Liver (tissue), 3 donors: ENCODE data around the gene TCOF1.
A peak's percentile ranks its signal among the peaks of the same experiment; 100 is the strongest.

Experiments
- CTCF ChIP-seq: fragments of 150-350 bp; IDR thresholded peaks from 2 replicates; pipeline ENCODE4 v1.5.1; 2017; ENCODE audit warnings: improper control_type of control experiment, low read depth, low read length; ENCODE audit not compliant: missing input control
- EGR1 ChIP-seq, 2 donors: IDR thresholded peaks; 2 replicates each; pipeline ENCODE4 v1.6.1; 2016 to 2018; ENCODE audit warnings: antibody characterized with exemption in 2 of 2, low read depth in 2 of 2
- FOXA1 ChIP-seq: IDR thresholded peaks from 2 replicates; pipeline ENCODE4 v1.6.1; 2016; ENCODE audit warnings: antibody characterized with exemption
- GABPA ChIP-seq, 2 donors: IDR thresholded peaks in 1 of 2; conservative IDR thresholded peaks in 1 of 2; 2 replicates each; pipeline ENCODE4 v1.6.1; 2016; ENCODE audit warnings: antibody characterized with exemption in 2 of 2, mild to moderate bottlenecking in 1 of 2, moderate library complexity in 1 of 2
- JUND ChIP-seq, 2 donors: IDR thresholded peaks; 2 replicates each; pipeline ENCODE4 v1.6.1; 2016; ENCODE audit warnings: antibody characterized with exemption in 2 of 2
- NR2F2 ChIP-seq: IDR thresholded peaks from 2 replicates; pipeline ENCODE4 v1.6.1; 2016; ENCODE audit warnings: antibody characterized with exemption
- RAD21 ChIP-seq, 2 donors: IDR thresholded peaks; 2 replicates each; pipeline ENCODE4 v1.6.1; 2016; ENCODE audit warnings: antibody characterized with exemption in 2 of 2, mild to moderate bottlenecking in 2 of 2
- REST ChIP-seq: IDR thresholded peaks from 2 replicates; pipeline ENCODE4 v1.6.1; 2016; ENCODE audit warnings: antibody characterized with exemption, mild to moderate bottlenecking
- RXRA ChIP-seq, 2 donors: IDR thresholded peaks; 2 replicates each; pipeline ENCODE4 v1.6.1; 2017 to 2018; ENCODE audit warnings: antibody characterized with exemption in 2 of 2, mild to moderate bottlenecking in 1 of 2
- SP1 ChIP-seq: IDR thresholded peaks from 2 replicates; pipeline ENCODE4 v1.6.1; 2018; ENCODE audit warnings: antibody characterized with exemption, mild to moderate bottlenecking
- TAF1 ChIP-seq: conservative IDR thresholded peaks from 2 replicates; pipeline ENCODE4 v1.6.1; 2016; ENCODE audit warnings: antibody characterized with exemption, mild to moderate bottlenecking
- YY1 ChIP-seq: IDR thresholded peaks from 2 replicates; pipeline ENCODE4 v1.6.1; 2016; ENCODE audit warnings: antibody characterized with exemption, mild to moderate bottlenecking
- donor health status: healthy.
- donor health status: healthy.

- peak; percentile 79 for TF ChIP-seq CTCF
- TF ChIP-seq JUND (IDR thresholded peaks at IDR 0.05) = no peak
- TF ChIP-seq GABPA (IDR thresholded peaks at IDR 0.05 in 1 of 2, conservative IDR thresholded peaks at IDR 0.05 in 1 of 2) = no peak
- TF ChIP-seq TAF1 = no peak
- TF ChIP-seq YY1 = no peak
- TF ChIP-seq RAD21 (IDR thresholded peaks at IDR 0.05) = peak; percentile 90 to 96
- TF ChIP-seq FOXA1 = no peak
- no peak for TF ChIP-seq SP1
- no peak for TF ChIP-seq NR2F2
- peak; percentile 48 to 61 for TF ChIP-seq RXRA (IDR thresholded peaks at IDR 0.05)
- TF ChIP-seq EGR1 (IDR thresholded peaks at IDR 0.05; ENCODE audit: low read depth in 2 of 2) = no peak
- no peak for TF ChIP-seq REST
Observed at GRCh38 chr5:150436141-150436680, 78.7 kb downstream of the TCOF1 start.
